Measurements from ENCODE around the gene TTLL12. TPM values are rescaled to one million over a fixed set of nuclear protein-coding genes. Genes with fewer than 3 reads are reported as not detected.

Gene TTLL12
- total RNA-seq, 1 experiment from 2014 or later = 113 TPM

- Histone ChIP-seq H3K9me3 (ENCODE audit: insufficient read depth, low read depth) (no peaks in the 10 kb centered on the region), H3K36me3 (ENCODE audit: low read depth) (no peaks in the 10 kb centered on the region), H3K4me3 (no peak overlapping the region), H3K9me2 (ENCODE audit: insufficient read depth) (no peaks in the 10 kb centered on the region), H3F3A (ENCODE audit: insufficient read depth, low read depth) (peaks cover 7% of the 10 kb centered on the region; the same call in 1 of the 2 replicates), H3K27ac (no peak overlapping the region), H3K79me2 (ENCODE audit: low read depth) (no peaks in the 10 kb centered on the region), H3K27me3 (ENCODE audit: insufficient read depth, low read depth) (peaks cover 52% of the 10 kb centered on the region), H3K4me2 (no peak overlapping the region), H3K4me1 (replicated peaks; ENCODE audit: insufficient read depth) (no peaks in the 10 kb centered on the region), H4K20me1 (ENCODE audit: insufficient read depth) (no peaks in the 10 kb centered on the region; the same call in 1 of the 2 replicates), H2AFZ (no peak overlapping the region)
- no peak for DNase-seq
- intact Hi-C loops (cut with micrococcal nuclease; ENCODE audit: unreplicated experiment) = no loop called here
- POLR2A ChIA-PET (ENCODE audit: unreplicated experiment) = no interaction called here
- CTCF ChIA-PET = interaction anchor here (0.6 to 0.7 kb wide), 2 partner anchors 22 to 564 kb away, joined by 3 to 6 read pairs; no protein-coding TSS in a partner anchor
- TF ChIP-seq EZH2 (IDR thresholded peaks at IDR 0.05; ENCODE audit: low read depth) = no peak
- TF ChIP-seq CTCF (conservative IDR thresholded peaks at IDR 0.05) = no peak
- BruUV-seq (replicated peaks) = no TSS peak
Measured at GRCh38 chr22:43210631-43211515, 23.9 kb upstream of the TTLL12 start.

- H3K27me3 ChIP-seq (ENCODE audit: insufficient read depth, low read depth) = peaks cover 43% of the 10 kb centered on the region
- intact Hi-C loops (cut with micrococcal nuclease; ENCODE audit: unreplicated experiment) = no loop called here
- H3K9me2 ChIP-seq (ENCODE audit: insufficient read depth) = no peaks in the 10 kb centered on the region
- H4K20me1 ChIP-seq (ENCODE audit: insufficient read depth) = no peaks in the 10 kb centered on the region; the same call in 1 of the 2 replicates
- H3K9me3 ChIP-seq (ENCODE audit: insufficient read depth, low read depth) = no peaks in the 10 kb centered on the region
- DNase-seq = no peak
- H3K4me3 ChIP-seq = no peak overlapping the region
- H3F3A ChIP-seq (ENCODE audit: insufficient read depth, low read depth) = peaks cover 8% of the 10 kb centered on the region; the same call in 1 of the 2 replicates
- CTCF ChIA-PET = no interaction called here
- H3K4me2 ChIP-seq = no peak overlapping the region
- POLR2A ChIA-PET (ENCODE audit: unreplicated experiment) = no interaction called here
- H3K4me1 ChIP-seq (replicated peaks; ENCODE audit: insufficient read depth) = no peaks in the 10 kb centered on the region
- H3K27ac ChIP-seq = no peak overlapping the region
- no TSS peak for BruUV-seq (replicated peaks)
- no peaks in the 10 kb centered on the region for H3K36me3 ChIP-seq (ENCODE audit: low read depth)
- no peak for TF ChIP-seq CTCF (conservative IDR thresholded peaks at IDR 0.05)
- no peak for TF ChIP-seq EZH2 (IDR thresholded peaks at IDR 0.05; ENCODE audit: low read depth)
- H3K79me2 ChIP-seq (ENCODE audit: low read depth) = no peaks in the 10 kb centered on the region
- H2AFZ ChIP-seq = no peak overlapping the region
Measured at GRCh38 chr22:43209971-43210370, 23.0 kb upstream of the TTLL12 start.

- H3K9me2 ChIP-seq (ENCODE audit: insufficient read depth) = no peaks in the 10 kb centered on the region
- ChIA-PET CTCF (interaction anchor here (0.5 kb wide), 1 partner anchor 341 kb away, joined by 8 read pairs; no protein-coding TSS in a partner anchor), POLR2A (ENCODE audit: unreplicated experiment) (no interaction called here)
- H3K79me2 ChIP-seq (ENCODE audit: low read depth) = no peaks in the 10 kb centered on the region
- H2AFZ ChIP-seq = no peak overlapping the region
- H4K20me1 ChIP-seq (ENCODE audit: insufficient read depth) = no peaks in the 10 kb centered on the region; the same call in 1 of the 2 replicates
- peaks cover 9% of the 10 kb centered on the region; the same call in 1 of the 2 replicates for H3F3A ChIP-seq (ENCODE audit: insufficient read depth, low read depth)
- intact Hi-C loops (cut with micrococcal nuclease; ENCODE audit: unreplicated experiment) = no loop called here
- no peaks in the 10 kb centered on the region for H3K4me1 ChIP-seq (replicated peaks; ENCODE audit: insufficient read depth)
- no peak overlapping the region for H3K4me3 ChIP-seq
- H3K4me2 ChIP-seq = no peak overlapping the region
- TF ChIP-seq CTCF (conservative IDR thresholded peaks at IDR 0.05) (no peak), EZH2 (IDR thresholded peaks at IDR 0.05; ENCODE audit: low read depth) (no peak)
- peaks cover 39% of the 10 kb centered on the region for H3K27me3 ChIP-seq (ENCODE audit: insufficient read depth, low read depth)
- BruUV-seq (replicated peaks) = no TSS peak
- no peaks in the 10 kb centered on the region for H3K36me3 ChIP-seq (ENCODE audit: low read depth)
- no peak for DNase-seq
- H3K9me3 ChIP-seq (ENCODE audit: insufficient read depth, low read depth) = no peaks in the 10 kb centered on the region
- no peak overlapping the region for H3K27ac ChIP-seq
Measured at GRCh38 chr22:43209523-43209890, 22.6 kb upstream of the TTLL12 start.
